NCI-H187 (cell line): ENCODE data around the gene IFI35.
A peak's percentile ranks its signal among the peaks of the same experiment; 100 is the strongest.
"Not testable (repeated sequence)": the region's sequence is repeated elsewhere in the genome, so short reads cannot be mapped to it uniquely, and the experiment has no call there.

ENCODE experiments used
- DNase-seq, 2 experiments: peaks; one replicate each; lab custom pipeline; 2025; lab: John Stamatoyannopoulos, UW

IFI35 gene

DNA sequence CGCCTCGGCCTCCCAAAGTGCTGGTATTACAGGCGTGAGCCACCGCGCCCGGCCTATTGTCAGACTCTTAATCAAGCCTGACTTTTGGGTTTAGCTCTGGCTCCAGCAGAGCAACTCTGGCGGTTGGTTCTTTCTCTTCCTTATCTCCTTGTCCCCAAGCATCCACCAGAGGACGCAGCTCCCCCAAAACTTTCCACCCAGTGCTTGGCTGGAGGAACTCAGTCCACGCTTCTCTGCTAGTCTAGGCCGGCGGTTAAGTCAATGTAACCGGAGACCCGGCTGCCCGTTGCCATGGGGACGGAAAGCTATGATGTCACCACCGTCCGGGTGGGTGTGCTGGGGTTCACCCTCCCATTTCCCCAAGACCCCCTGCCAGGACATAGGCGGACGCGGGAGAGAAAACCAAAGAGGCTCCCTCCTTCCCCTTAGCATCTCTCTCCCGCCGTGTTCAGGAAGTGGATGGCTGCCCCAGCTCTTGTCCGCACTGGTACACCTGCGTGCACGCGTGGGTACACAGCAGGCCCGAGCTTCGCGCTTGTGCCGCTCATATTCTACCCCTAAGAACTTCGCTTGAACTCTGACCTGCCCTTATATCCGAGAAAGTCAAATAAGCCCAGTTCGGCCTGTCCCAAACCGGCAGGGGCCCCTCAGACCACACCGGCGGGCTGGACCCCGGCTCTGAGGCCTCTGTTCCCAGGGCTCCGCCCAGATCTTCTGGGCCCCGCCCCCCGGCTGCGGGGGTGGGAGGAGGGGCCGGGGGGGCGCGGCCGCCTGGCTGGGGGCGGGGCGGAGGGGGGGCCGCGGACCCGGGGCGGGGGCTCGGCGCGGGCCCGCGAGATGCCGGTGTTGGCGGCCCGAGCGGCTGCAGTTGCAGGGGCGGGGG, 18.1 kb downstream of the IFI35 start, which contains the start of gene RND2:
RND2 (plus strand) TSS at position 825 of the 883 bp plus-strand sequence. CDS start 117 bp downstream, outside the sequence.
- peak; percentile 69 to 83 for DNase-seq

- DNase-seq = no peak
Measured at GRCh38 chr17:43025290-43025657, 18.7 kb downstream of the IFI35 start.

- no peak for DNase-seq
Measured at GRCh38 chr17:43025766-43026537, 19.4 kb downstream of the IFI35 start.

GRCh38 chr17:43026595-43026994, 20.0 kb downstream of the IFI35 start:
- no peak for DNase-seq

- no peak for DNase-seq
Measured at GRCh38 chr17:43027091-43028032, 20.8 kb downstream of the IFI35 start.

- no peak for DNase-seq
Measured at GRCh38 chr17:43028221-43028861, 21.8 kb downstream of the IFI35 start.

- DNase-seq = no peak
Measured at GRCh38 chr17:43030137-43030767, 23.7 kb downstream of the IFI35 start.

DNA sequence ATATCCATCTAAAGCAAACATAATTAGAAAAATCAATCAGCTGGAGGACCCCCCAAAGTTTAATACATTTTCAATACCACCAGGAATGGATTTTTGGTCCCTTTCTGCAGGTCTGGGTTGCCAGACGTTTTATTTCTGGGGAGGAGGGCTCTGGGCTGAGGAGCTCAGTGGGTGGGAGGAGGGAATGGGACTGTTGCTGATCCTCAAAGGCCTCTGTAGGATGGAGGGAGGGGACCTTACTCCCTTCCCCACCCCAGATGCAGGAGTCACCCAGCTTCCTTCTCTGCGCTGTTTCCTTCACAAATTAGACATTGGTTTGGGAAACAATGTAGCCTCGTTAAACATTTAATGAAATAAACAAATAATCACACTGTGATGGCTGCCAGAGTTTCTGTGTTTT, 25.1 kb downstream of the IFI35 start:
- DNase-seq = no peak

DNA sequence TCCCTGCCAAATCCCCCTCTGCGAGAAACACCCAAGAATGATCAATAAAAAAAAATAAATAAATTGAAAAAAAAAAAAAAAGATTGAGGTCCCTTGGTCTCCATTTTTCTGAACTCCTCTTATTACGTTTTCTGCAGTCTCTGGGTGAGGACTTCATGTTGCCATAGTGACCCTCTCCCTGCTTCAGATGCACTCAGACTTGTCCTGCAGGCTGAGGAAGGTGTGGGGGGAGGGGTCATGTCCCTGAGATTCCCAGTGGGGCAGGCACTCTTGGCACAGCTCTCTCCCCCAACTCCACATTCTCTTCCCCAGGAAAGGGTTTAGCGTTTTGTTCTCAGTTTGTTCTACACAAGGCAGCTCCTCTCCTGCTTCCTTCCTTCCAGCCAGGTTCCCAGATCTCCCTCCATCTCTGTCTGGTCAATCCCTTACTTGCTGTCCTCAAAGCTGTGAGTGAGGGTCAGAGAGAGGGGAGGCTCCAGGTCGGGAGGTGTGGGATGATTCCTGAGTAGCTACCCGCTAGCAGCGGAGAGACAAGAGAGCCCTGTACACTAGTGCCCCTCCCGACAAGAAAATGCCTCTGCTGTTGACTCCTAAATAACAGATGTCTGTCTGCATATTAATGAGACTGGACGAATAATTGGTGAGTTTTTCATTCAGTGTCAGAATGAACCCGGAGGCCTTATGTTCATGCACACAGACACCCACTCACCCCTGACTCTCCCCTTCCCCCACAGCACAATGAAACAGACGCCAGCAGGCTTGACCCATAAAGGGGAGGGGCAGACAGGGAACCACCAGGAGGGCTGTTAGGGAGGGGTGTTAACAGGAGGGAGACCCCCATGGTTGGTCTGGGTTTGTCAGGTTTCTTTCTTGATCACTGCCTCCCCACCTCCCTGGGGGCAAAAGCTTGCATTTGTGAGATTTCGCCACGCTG, 27.6 kb downstream of the IFI35 start:
- DNase-seq = peak in 1 of 2 experiments; percentile 31

DNA sequence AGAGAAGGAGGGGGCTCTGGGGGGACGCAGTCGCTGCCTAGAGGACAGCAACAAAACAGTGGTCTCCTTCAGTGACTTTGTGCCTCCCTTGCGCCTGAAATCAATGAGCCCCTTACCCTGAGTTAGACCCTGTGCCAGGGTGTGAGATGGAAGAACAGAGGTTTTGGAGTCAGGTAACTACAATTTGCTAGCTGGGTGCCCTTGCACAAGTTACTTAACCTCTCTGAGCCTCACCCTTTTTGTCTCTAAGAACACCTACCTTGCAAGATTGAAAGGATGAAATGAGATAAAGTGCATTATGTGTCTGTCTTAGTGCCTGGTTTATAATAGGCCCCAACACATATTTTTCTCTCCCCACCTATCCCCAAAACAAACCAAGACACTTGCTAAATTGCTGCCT, 28.3 kb downstream of the IFI35 start:
- DNase-seq = no peak

DNA sequence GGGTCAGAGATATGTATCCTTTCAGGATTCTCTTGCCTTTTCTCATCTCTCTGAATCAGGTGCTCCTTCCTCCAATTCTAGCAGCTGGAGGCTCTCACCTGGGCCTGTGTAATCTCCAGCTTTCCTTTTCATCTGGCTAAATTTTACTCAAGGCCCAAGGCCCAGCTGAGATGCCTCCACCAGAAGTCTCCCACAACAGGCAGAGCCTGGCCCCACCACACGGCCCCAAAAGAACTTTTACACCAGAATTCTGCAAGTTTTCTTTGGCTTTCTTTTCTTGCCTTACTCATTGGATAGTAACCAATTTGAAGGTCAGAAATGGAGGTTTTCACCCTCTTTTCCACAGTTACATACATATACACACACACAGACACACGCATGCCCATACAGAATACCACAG, 33.1 kb downstream of the IFI35 start:
- no peak for DNase-seq

DNA sequence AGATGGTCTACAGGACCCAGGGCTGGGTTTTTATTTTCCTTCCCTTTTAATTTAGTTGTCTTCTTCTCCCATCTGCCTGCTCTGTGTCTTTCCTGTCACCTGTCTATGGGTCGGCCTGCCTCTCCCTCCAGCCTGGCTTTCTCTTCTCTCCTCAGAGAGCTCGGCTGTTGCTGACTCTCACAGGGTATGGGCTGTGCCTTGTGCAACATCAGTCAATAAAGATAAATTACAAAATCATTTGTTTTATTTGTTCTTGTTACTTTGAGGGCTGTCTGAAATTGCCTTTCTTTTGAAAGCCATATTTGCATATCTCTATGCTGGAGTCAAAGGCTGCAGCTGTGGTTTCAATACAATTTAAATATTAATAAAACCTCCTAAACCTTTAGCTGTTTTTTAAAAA, 34.1 kb downstream of the IFI35 start:
- DNase-seq = no peak

DNA sequence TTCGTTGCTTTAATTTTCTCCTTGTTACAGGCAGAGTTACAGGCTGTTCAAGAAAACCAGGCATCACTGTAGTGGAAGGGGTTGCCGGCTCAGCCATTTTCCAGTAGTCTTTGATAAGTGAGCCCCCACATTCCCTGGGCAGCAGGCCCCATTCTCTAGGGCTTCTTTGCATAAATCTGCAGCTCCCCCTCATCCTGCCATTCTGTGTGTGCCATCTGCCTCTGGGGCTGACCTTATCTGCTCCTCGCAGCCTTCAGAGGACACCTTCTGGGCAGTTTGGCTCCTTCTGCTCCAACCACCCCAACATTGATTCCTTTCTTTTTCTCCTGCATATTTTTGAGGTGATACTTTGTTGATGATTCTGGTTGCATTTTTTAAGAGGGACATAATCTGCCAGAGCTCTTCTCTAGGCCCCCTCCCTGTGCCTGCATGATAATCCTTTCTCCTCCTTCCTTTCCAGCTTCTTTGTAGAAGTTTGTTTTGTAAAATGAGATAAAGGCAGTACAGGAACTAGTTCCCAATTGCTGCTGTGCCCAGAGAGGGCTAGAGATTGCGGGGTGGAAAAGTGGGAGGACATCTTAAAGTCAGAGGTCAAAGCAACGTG, 35.5 kb downstream of the IFI35 start:
- DNase-seq = no peak

DNA sequence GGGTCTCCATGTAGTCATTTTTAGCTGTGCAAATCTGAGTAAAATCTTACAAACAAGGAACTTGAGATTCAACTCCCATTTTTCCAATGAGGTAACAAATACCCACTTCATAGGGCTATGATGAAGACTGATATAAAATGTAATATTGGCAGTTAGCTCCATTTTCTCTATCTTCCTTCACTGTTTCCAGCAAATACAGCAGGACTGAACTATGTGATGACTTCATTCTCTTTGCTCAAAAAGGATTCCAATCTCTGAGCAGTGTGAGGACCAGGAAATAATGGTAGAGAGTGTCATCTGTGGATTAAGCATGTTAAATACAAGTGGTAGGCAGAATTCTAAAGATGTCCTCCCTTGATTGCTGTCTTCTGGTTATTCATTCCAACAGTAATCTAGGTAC, 36.7 kb downstream of the IFI35 start:
- DNase-seq = no peak

DNA sequence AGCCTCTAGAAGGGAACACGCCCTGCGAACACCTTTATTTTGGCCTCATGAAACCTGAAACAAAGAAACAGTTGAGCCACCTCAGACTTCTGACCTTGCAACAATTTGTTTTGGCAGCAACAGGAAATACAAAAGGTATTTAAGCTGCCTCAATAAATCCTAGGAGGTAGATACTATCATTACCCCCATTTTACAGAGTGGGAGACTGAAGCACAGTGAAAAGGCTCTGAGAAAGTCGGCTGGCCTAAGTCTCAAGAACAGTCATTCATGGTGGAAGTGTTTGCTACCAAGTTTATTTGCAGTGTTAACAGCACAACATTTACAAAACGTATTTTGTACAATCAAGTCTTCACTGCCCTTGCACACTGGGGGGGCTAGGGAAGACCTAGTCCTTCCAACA, 37.4 kb downstream of the IFI35 start:
- no peak for DNase-seq

- no peak for DNase-seq
Measured at GRCh38 chr17:43051969-43052368, 45.4 kb downstream of the IFI35 start.

DNA sequence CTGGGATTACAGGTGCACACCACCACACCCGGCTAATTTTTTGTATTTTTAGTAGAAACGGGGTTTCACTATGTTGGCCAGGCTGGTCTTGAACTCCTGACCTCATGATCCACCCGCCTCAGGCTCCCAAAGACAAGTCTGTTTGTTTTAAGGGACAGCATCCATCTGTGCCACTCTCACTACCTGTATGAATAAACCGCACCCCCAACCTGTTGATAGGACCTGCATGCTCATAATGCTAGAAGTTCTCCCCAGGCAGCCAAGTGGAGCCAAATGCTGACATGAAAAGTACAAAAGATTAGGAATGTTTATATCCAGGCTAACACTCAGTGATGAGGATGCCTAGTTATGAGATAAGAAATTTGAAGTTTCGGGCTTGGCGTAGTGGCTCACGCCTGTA, 46.4 kb downstream of the IFI35 start:
- DNase-seq = not testable (repeated sequence)

- no peak for DNase-seq
Measured at GRCh38 chr17:43056051-43056450, 49.5 kb downstream of the IFI35 start.

- DNase-seq = no peak
Measured at GRCh38 chr17:43062984-43063638, 56.5 kb downstream of the IFI35 start.
